Measurements from ENCODE around the gene PEBP1.

- TF ChIP-seq CTCF (IDR thresholded peaks at IDR 0.05) (no peak), POLR2AphosphoS5 (IDR thresholded peaks at IDR 0.05; ENCODE audit: low read depth, low read length) (no peak), SIN3A (IDR thresholded peaks at IDR 0.05; ENCODE audit: borderline replicate concordance, insufficient read depth, low read depth, low read length) (no peak), TCF7L2 (IDR thresholded peaks at IDR 0.05; ENCODE audit: low read depth, low read length) (no peak)
- TF ChIP-seq, protein P1, sequence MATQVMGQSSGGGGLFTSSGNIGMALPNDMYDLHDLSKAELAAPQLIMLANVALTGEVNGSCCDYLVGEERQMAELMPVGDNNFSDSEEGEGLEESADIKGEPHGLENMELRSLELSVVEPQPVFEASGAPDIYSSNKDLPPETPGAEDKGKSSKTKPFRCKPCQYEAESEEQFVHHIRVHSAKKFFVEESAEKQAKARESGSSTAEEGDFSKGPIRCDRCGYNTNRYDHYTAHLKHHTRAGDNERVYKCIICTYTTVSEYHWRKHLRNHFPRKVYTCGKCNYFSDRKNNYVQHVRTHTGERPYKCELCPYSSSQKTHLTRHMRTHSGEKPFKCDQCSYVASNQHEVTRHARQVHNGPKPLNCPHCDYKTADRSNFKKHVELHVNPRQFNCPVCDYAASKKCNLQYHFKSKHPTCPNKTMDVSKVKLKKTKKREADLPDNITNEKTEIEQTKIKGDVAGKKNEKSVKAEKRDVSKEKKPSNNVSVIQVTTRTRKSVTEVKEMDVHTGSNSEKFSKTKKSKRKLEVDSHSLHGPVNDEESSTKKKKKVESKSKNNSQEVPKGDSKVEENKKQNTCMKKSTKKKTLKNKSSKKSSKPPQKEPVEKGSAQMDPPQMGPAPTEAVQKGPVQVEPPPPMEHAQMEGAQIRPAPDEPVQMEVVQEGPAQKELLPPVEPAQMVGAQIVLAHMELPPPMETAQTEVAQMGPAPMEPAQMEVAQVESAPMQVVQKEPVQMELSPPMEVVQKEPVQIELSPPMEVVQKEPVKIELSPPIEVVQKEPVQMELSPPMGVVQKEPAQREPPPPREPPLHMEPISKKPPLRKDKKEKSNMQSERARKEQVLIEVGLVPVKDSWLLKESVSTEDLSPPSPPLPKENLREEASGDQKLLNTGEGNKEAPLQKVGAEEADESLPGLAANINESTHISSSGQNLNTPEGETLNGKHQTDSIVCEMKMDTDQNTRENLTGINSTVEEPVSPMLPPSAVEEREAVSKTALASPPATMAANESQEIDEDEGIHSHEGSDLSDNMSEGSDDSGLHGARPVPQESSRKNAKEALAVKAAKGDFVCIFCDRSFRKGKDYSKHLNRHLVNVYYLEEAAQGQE (IDR thresholded peaks at IDR 0.05; ENCODE audit: insufficient read depth in 1 of 2, low read depth in 2 of 2, low read length in 1 of 2): no peak
Observed at GRCh38 chr12:118098911-118099671, 36.8 kb upstream of the PEBP1 start.

Data from Panc1 (cell line).